BLaER1 (cell line): Measurements from ENCODE around the gene MBNL2.

Experiments
- H3K27ac ChIP-seq: shearing (Covaris generic); formaldehyde crosslinking; 2 replicates; pipeline ENCODE4 v1.8.1; 2022
- H3K27me3 ChIP-seq: shearing (Covaris generic); formaldehyde crosslinking; 2 replicates; pipeline ENCODE4 v1.8.1; 2022
- H3K36me3 ChIP-seq: shearing (Covaris generic); formaldehyde crosslinking; 2 replicates; pipeline ENCODE4 v1.8.1; 2022
- H3K4me1 ChIP-seq: shearing (Covaris generic); formaldehyde crosslinking; 2 replicates; pipeline ENCODE4 v1.8.1; 2022
- H3K4me2 ChIP-seq: shearing (Covaris generic); formaldehyde crosslinking; 2 replicates; pipeline ENCODE4 v1.8.1; 2022
- H3K4me3 ChIP-seq: shearing (Covaris generic); formaldehyde crosslinking; 2 replicates; pipeline ENCODE4 v1.8.1; 2022
- H3K9ac ChIP-seq: shearing (Covaris generic); formaldehyde crosslinking; 2 replicates; pipeline ENCODE4 v1.8.1; 2022
- H3K9me3 ChIP-seq: shearing (Covaris generic); formaldehyde crosslinking; 2 replicates; pipeline ENCODE4 v1.8.1; 2022
- H4K20me1 ChIP-seq: shearing (Covaris generic); formaldehyde crosslinking; 2 replicates; pipeline ENCODE4 v1.8.1; 2022
- Cebpa-rat ChIP-seq: shearing (Covaris generic); IDR thresholded peaks from 2 replicates; pipeline ENCODE4 v1.8.1; 2022

The MBNL2 gene

GRCh38 chr13:97266332-97266731 lies 44.2 kb downstream of the MBNL2 start:
- Histone ChIP-seq H3K9ac (no peak overlapping the region), H3K36me3 (peaks cover 26% of the 10 kb centered on the region), H3K27ac (no peak overlapping the region), H3K9me3 (no peaks in the 10 kb centered on the region), H3K4me1 (peaks cover 32% of the 10 kb centered on the region), H3K4me2 (no peak overlapping the region; the same call in 1 of the 2 replicates), H3K27me3 (no peaks in the 10 kb centered on the region), H3K4me3 (no peak overlapping the region), H4K20me1 (peaks cover 71% of the 10 kb centered on the region)
- TF ChIP-seq Cebpa-rat, result no peak

DNA sequence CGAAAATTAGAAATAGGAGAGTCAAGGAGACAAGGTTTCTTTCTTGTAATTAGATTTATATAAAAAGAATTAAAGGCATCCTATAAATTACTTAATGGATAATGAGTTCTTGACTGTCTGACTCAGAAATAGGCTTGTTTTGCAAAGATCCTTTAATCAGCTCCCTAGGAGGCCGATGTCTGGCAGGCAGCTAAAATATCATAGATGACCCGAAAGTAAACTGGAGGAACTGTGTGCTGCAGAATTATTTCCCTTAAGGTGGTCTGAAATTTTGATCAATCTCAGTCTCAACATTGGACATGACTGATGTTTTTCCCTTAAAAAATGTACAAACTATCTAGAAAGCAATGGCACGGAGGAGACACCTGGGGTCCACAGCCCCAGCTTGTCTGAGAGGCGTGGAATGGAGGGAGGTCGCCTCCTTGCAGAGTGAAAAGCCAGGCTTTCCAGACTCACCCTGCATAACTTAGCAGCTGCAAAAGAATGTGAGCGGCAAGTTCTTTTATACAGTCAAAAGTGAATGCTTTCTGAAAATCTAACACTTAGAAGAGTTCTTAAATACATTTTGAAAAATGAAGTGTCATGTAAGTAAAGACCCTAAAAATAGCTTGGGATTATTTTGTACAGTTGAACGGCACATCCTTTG lies 44.8 kb downstream of the MBNL2 start:
- no peak overlapping the region for H3K4me2 ChIP-seq
- H3K27ac ChIP-seq, result no peak overlapping the region
- peaks cover 26% of the 10 kb centered on the region for H3K36me3 ChIP-seq
- H3K9me3 ChIP-seq, result no peaks in the 10 kb centered on the region
- no peak overlapping the region for H3K4me3 ChIP-seq
- H3K4me1 ChIP-seq, result peaks cover 26% of the 10 kb centered on the region
- H3K27me3 ChIP-seq, result no peaks in the 10 kb centered on the region
- no peak for TF ChIP-seq Cebpa-rat
- peaks cover 65% of the 10 kb centered on the region for H4K20me1 ChIP-seq
- H3K9ac ChIP-seq, result no peak overlapping the region

GRCh38 chr13:97267418-97268059 lies 45.4 kb downstream of the MBNL2 start:
- no peak overlapping the region for H3K27ac ChIP-seq
- peaks cover 26% of the 10 kb centered on the region for H3K36me3 ChIP-seq
- H3K4me1 ChIP-seq, result peaks cover 23% of the 10 kb centered on the region
- no peaks in the 10 kb centered on the region for H3K9me3 ChIP-seq
- H3K9ac ChIP-seq, result no peak overlapping the region
- H3K4me2 ChIP-seq, result peak overlapping the region; percentile 36; the same call in 1 of the 2 replicates
- H4K20me1 ChIP-seq, result peaks cover 63% of the 10 kb centered on the region
- H3K27me3 ChIP-seq, result no peaks in the 10 kb centered on the region
- no peak for TF ChIP-seq Cebpa-rat
- H3K4me3 ChIP-seq, result no peak overlapping the region

DNA sequence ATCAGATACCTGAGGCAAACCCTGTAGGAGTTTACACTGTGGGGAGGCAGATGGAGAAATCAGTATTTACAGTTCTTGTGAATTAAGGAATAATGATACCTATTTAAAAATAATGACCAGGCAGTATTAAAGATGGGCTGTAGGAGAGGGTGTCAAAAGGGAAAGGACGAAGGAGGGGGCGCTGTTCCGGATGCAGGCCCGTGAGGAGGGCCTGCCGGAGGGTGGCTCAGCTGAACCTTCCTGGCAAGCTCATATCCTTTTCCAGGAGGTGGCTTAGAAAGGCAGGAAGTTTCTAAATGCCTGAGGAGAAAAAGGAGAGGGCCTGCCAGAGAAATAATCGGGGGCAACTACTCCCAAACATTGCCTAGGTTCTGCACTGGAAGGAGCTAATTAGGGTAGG lies 46.6 kb downstream of the MBNL2 start:
- Histone ChIP-seq H3K27ac (no peak overlapping the region), H3K9me3 (no peaks in the 10 kb centered on the region), H3K4me3 (no peak overlapping the region), H3K4me2 (no peak overlapping the region), H3K9ac (no peak overlapping the region), H4K20me1 (peaks cover 69% of the 10 kb centered on the region), H3K27me3 (no peaks in the 10 kb centered on the region), H3K4me1 (peaks cover 23% of the 10 kb centered on the region), H3K36me3 (peaks cover 20% of the 10 kb centered on the region)
- TF ChIP-seq Cebpa-rat, result no peak

DNA sequence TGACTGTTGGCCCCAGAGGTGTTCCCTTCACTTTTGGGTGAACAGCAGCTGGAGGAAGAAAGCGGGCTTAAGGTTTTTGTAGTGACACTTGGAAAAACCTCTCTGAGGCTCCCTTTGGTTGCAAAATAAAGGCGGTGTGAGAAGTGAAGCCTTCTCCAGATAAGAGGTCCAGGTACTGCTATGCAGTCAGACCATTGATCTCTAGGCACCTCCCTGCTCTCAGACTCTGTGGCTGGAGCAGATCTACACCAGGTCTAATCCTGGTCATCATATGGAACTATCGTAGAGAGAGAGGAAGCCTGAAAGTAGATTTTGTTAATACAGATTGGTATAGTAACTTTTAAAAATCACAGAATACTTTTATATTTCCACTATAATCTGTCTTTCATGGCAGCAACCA lies 47.5 kb downstream of the MBNL2 start:
- no peak overlapping the region for H3K4me3 ChIP-seq
- H3K36me3 ChIP-seq, result peaks cover 20% of the 10 kb centered on the region
- H3K9ac ChIP-seq, result no peak overlapping the region
- no peaks in the 10 kb centered on the region for H3K27me3 ChIP-seq
- H4K20me1 ChIP-seq, result peaks cover 74% of the 10 kb centered on the region
- no peak overlapping the region for H3K4me2 ChIP-seq
- H3K27ac ChIP-seq, result no peak overlapping the region
- H3K4me1 ChIP-seq, result peaks cover 23% of the 10 kb centered on the region
- no peak for TF ChIP-seq Cebpa-rat
- no peaks in the 10 kb centered on the region for H3K9me3 ChIP-seq

DNA sequence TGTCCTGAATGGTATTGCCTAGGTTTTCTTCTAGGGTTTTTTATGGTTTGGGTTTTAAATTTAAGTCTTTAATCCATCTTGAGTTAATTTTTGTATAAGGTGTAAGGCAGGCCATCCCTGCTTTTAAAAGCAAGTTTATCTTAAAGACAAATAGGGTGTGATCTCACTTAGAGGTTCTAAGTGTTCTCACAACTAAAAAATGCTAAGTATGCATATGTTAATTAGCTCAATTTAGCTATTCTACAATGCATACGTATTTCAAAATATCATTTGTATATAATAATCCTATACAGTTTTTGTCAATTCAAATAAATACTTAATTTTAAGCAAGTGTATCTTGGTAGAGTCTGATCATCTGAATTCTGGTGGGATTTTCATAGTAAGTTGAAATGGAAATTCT lies 50.4 kb downstream of the MBNL2 start:
- Histone ChIP-seq H4K20me1 (peaks cover 54% of the 10 kb centered on the region), H3K9ac (no peak overlapping the region), H3K27me3 (no peaks in the 10 kb centered on the region), H3K9me3 (no peaks in the 10 kb centered on the region), H3K4me1 (peaks cover 7% of the 10 kb centered on the region), H3K27ac (no peak overlapping the region), H3K36me3 (peaks cover 38% of the 10 kb centered on the region), H3K4me2 (no peak overlapping the region), H3K4me3 (no peak overlapping the region)
- no peak for TF ChIP-seq Cebpa-rat

- Histone ChIP-seq H3K36me3 (peaks cover 33% of the 10 kb centered on the region), H3K9ac (no peak overlapping the region), H4K20me1 (peaks cover 53% of the 10 kb centered on the region), H3K9me3 (no peaks in the 10 kb centered on the region), H3K4me1 (no peaks in the 10 kb centered on the region), H3K27ac (no peak overlapping the region), H3K4me3 (no peak overlapping the region), H3K4me2 (no peak overlapping the region), H3K27me3 (no peaks in the 10 kb centered on the region)
- no peak for TF ChIP-seq Cebpa-rat
Observed at GRCh38 chr13:97273341-97273831, 51.3 kb downstream of the MBNL2 start.

- no peak overlapping the region for H3K4me3 ChIP-seq
- H4K20me1 ChIP-seq, result peaks cover 55% of the 10 kb centered on the region
- no peaks in the 10 kb centered on the region for H3K27me3 ChIP-seq
- H3K36me3 ChIP-seq, result peaks cover 24% of the 10 kb centered on the region
- H3K27ac ChIP-seq, result no peak overlapping the region
- no peak overlapping the region for H3K4me2 ChIP-seq
- H3K4me1 ChIP-seq, result no peaks in the 10 kb centered on the region
- H3K9ac ChIP-seq, result no peak overlapping the region
- no peaks in the 10 kb centered on the region for H3K9me3 ChIP-seq
- no peak for TF ChIP-seq Cebpa-rat
Observed at GRCh38 chr13:97274829-97275649, 52.9 kb downstream of the MBNL2 start.

DNA sequence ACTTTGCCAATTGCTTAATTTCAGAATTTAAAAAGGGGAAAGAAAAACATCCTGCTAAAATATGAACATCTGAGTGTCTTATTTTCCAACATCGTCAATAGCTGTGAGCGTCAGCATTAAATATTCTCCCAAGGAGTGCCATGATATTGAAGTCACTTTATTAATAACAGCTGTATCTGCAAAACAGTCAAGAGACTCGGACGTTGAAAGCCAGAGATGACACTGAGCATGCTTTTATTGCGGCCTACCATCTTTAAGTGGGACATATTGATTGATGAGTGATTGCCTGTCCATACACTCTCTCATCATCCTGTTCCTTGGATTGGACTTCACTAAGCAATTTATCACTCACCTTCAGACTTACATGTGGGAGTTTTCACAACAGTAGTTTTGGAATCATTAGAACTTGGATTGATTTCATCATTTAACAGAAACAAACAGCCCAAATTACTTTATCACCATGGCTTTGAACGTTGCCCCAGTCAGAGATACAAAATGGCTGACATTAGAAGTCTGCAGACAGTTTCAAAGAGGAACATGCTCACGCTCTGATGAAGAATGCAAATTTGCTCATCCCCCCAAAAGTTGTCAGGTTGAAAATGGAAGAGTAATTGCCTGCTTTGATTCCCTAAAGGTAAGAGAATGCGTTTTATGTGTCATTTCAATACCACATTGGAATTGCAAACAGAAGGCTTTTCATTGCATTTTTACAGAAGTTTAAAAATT lies 53.8 kb downstream of the MBNL2 start:
- no peaks in the 10 kb centered on the region for H3K27me3 ChIP-seq
- H3K4me3 ChIP-seq, result no peak overlapping the region
- no peak overlapping the region for H3K9ac ChIP-seq
- no peaks in the 10 kb centered on the region for H3K9me3 ChIP-seq
- H3K27ac ChIP-seq, result no peak overlapping the region
- H4K20me1 ChIP-seq, result peaks cover 56% of the 10 kb centered on the region
- no peak overlapping the region for H3K4me2 ChIP-seq
- TF ChIP-seq Cebpa-rat, result no peak
- no peaks in the 10 kb centered on the region for H3K4me1 ChIP-seq
- H3K36me3 ChIP-seq, result peaks cover 30% of the 10 kb centered on the region
